ENCODE results near the gene NOCT. TPM values are rescaled to one million over a fixed set of nuclear protein-coding genes. Genes with fewer than 3 reads are reported as not detected.

Gene NOCT
- total RNA-seq (ENCODE audit: low replicate concordance) = 8.2 and 56.2 TPM in 2 replicates

DNA sequence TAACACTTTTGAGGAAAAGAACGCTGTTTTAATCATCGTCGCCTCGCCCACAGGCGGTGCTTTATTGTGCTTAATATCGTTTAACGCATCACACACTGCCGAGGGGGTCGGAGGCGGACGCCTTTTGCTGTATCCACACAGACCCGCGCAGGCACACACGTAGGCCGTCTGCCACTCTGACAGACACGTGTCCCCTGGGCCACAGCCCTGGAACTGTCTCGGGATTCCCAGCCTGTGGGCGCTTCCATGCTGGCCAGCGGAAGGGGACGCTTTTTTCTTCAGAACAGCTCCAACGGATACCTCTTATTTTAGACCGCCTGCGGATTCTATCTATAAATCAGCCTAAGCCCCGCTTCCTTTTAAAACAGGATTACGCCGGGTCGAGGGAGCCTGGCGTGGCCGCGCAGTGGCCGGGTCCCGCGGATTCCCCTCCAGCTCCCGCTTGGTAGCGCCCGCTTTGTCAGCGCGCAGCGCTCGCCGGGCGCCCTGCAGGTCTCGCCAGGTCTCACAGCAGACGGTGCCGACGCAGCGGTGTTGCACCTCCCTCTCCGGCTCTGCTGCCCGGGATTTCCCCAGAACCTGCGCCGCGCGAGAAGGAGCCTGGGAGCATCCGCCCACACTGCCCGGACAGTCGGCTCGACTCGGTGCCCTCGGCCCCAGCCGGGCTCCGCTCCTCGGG lies at the start of gene NOCT:
Gene NOCT, plus strand, starts transcription at position 513 of the 679 bp plus-strand sequence. CDS start 201 bp downstream, outside the sequence.

Other genes starting within 250 kb of the NOCT start
- 32.8 and 50.5 TPM in 2 replicates for gene ELF2, start 161.4 kb downstream of the NOCT start, total RNA-seq (ENCODE audit: low replicate concordance)

Measured in smooth muscle cell of the coronary artery (primary cell).